KOPT-K1 (cell line): Measurements from ENCODE around the gene PTCD2.

Experiments
- H3K27ac ChIP-seq: fragments of 200-600 bp; sonication (generic); 2 replicates; pipeline ENCODE4 v1.5.1; 2016; ENCODE audit warnings: antibody characterized with exemption, mild to moderate bottlenecking, low read depth, low read length; ENCODE audit not compliant: poor library complexity, severe bottlenecking
- H3K36me3 ChIP-seq: fragments of 200-600 bp; sonication (generic); 2 replicates; pipeline ENCODE4 v1.5.1; 2017; ENCODE audit warnings: antibody characterized with exemption, mild to moderate bottlenecking, low read length, moderate library complexity; ENCODE audit not compliant: insufficient read depth
- H3K9me3 ChIP-seq: fragments of 200-600 bp; sonication (generic); 2 replicates; pipeline ENCODE4 v1.5.1; 2017; ENCODE audit warnings: antibody characterized with exemption, low read length, mild to moderate bottlenecking; ENCODE audit not compliant: insufficient read depth, poor library complexity, severe bottlenecking

Gene PTCD2

GRCh38 chr5:72351376-72351775 lies 31.2 kb downstream of the PTCD2 start:
- no peaks in the 10 kb centered on the region for H3K9me3 ChIP-seq
- peaks cover 26% of the 10 kb centered on the region for H3K36me3 ChIP-seq
- H3K27ac ChIP-seq = no peak overlapping the region

DNA sequence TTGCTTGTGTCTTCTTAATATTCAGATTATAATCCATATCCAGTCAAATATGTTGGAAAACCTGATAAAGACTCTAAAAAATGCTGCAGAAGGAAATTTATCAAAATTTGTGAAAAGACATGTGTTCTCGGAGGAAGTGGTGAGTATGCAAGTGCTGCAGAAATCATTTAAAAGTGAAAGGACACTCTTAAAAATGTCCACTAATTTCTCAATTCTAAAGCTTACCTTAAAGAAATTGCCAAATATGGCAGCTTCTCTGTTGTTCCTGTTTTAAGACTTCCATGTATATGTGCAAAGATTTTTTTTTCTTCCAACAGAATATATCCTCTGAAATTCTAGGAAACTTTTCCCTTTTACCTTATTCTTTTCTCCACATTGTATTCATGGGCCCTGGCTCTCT lies 32.4 kb downstream of the PTCD2 start:
- Histone ChIP-seq H3K9me3 (no peaks in the 10 kb centered on the region), H3K36me3 (peaks cover 16% of the 10 kb centered on the region), H3K27ac (no peak overlapping the region)

GRCh38 chr5:72353046-72353445 lies 32.9 kb downstream of the PTCD2 start:
- Histone ChIP-seq H3K27ac (no peak overlapping the region), H3K9me3 (no peaks in the 10 kb centered on the region), H3K36me3 (peaks cover 18% of the 10 kb centered on the region)

DNA sequence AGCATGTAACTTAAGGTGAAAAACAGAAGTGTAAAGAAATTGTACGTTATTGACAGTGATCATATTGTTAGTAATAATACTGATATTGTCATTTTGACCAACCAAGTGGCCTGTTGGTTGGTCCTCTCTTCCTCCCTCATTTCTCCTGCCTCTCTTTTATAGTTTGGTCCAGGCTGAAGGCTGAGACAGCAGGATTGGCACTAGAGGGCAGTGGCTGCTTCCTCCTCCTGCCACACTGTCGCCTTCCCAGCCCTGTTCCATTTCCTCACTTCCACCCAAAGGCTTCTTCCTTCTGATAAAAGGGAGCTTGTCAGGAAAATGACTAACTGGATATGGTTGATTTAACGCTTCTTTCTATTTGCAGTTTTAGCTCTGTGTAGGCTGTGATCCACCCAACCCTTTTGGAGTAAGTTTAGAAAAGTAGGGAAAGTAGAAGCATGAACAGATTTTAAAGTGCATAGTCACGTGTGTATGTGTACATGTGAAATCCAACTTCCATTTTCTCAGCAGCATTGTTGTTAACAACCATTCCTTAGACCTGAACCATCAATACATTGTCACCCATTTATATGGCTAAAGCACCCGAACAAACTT lies 35.6 kb downstream of the PTCD2 start:
- no peaks in the 10 kb centered on the region for H3K9me3 ChIP-seq
- no peak overlapping the region for H3K27ac ChIP-seq
- peaks cover 45% of the 10 kb centered on the region for H3K36me3 ChIP-seq

GRCh38 chr5:72356361-72356760 lies 36.2 kb downstream of the PTCD2 start:
- no peaks in the 10 kb centered on the region for H3K9me3 ChIP-seq
- H3K27ac ChIP-seq = no peak overlapping the region
- peaks cover 47% of the 10 kb centered on the region for H3K36me3 ChIP-seq

GRCh38 chr5:72358925-72359324 lies 38.8 kb downstream of the PTCD2 start:
- Histone ChIP-seq H3K9me3 (no peaks in the 10 kb centered on the region), H3K27ac (no peak overlapping the region), H3K36me3 (peaks cover 60% of the 10 kb centered on the region)

- Histone ChIP-seq H3K27ac (no peak overlapping the region), H3K9me3 (no peaks in the 10 kb centered on the region), H3K36me3 (peaks cover 65% of the 10 kb centered on the region)
Measured at GRCh38 chr5:72359886-72360285, 39.7 kb downstream of the PTCD2 start.

- Histone ChIP-seq H3K27ac (no peak overlapping the region), H3K9me3 (no peaks in the 10 kb centered on the region), H3K36me3 (peaks cover 62% of the 10 kb centered on the region)
Measured at GRCh38 chr5:72363166-72363802, 43.1 kb downstream of the PTCD2 start.

DNA sequence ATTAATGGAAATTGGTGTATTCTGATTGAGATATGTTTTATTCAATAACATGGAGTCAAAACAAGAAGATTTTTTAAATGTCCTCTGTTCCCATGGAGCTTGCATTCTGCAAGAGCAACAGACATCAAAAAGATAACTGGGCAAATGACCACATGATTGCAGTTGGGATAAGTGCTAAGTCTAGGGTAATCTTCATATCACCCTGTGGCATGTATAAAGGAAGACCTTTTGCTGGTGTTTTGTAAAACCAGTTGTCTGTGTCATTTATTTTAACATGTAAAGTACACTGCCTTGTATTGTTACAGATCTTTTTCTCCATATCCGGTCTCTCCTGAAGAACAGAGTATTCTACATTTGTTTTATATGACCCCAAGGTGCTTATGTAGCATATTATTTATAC lies 44.0 kb downstream of the PTCD2 start:
- Histone ChIP-seq H3K27ac (no peak overlapping the region), H3K36me3 (peaks cover 53% of the 10 kb centered on the region), H3K9me3 (no peaks in the 10 kb centered on the region)

GRCh38 chr5:72364951-72365350 lies 44.8 kb downstream of the PTCD2 start:
- Histone ChIP-seq H3K9me3 (no peaks in the 10 kb centered on the region), H3K36me3 (peaks cover 45% of the 10 kb centered on the region), H3K27ac (no peak overlapping the region)

- no peak overlapping the region for H3K27ac ChIP-seq
- H3K36me3 ChIP-seq = peaks cover 31% of the 10 kb centered on the region
- no peaks in the 10 kb centered on the region for H3K9me3 ChIP-seq
Measured at GRCh38 chr5:72366324-72366976, 46.3 kb downstream of the PTCD2 start.

- peaks cover 13% of the 10 kb centered on the region for H3K36me3 ChIP-seq
- H3K27ac ChIP-seq = no peak overlapping the region
- H3K9me3 ChIP-seq = no peaks in the 10 kb centered on the region
Measured at GRCh38 chr5:72368271-72368670, 48.1 kb downstream of the PTCD2 start.

DNA sequence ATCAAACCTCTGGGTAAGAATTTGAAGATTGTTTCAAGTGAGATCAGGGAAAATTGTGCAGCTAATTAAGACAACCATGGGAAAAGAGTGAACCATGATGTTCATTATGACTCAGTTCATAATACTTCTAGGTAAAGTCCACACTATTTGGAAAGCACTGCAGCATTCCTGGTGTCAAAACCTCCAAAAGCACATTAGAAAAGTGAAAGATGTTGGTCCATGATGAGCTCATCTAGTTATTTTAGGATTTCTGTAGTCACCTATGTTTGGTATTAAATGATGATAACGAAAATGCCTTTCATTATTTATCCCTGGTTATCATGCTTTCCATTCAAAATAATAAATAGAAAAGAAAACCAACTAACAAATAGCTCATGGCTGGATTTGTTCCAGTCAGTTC lies 49.1 kb downstream of the PTCD2 start:
- Histone ChIP-seq H3K27ac (no peak overlapping the region), H3K9me3 (no peaks in the 10 kb centered on the region), H3K36me3 (peaks cover 11% of the 10 kb centered on the region; the same call in 1 of the 2 replicates)

DNA sequence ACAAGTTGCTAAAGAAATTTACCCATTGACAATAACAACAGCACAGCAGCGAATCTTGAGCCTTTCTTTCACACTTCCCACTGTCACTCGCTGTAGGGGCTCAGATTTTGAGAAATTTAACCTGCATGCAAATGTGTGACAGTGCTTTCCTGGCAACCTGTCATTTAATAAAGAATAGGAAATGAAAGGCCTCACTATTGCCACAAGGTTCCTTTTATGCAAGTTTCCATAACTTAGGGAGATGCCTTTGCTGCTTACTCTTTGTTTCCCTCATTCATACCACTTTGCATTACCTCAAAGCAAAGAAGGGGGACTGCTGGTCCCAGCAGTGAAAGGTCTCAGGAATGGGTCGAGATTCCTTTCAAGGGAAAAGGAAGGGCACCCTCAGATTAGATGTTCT lies 49.5 kb downstream of the PTCD2 start:
- peaks cover 7% of the 10 kb centered on the region; the same call in 1 of the 2 replicates for H3K36me3 ChIP-seq
- no peaks in the 10 kb centered on the region for H3K9me3 ChIP-seq
- no peak overlapping the region for H3K27ac ChIP-seq

DNA sequence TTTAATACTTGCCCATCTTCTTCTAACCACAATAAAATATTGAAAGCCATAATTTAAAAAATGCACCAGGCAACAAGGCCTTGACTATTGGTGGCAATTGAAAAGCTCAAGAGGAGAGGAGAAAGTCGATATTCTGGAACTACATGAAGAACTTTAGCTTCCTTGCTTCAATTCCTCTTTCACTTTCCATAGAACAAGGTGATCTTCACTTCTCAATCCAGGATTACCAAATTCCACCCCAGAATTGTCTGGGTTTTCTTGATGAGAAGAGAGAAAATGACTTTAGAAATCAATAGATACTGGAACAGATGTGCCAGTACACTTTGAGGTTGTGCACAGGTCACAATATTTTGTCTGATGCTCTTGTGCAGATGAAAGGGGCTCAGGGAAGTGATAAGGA lies 52.2 kb downstream of the PTCD2 start:
- Histone ChIP-seq H3K9me3 (no peaks in the 10 kb centered on the region), H3K27ac (no peak overlapping the region), H3K36me3 (no peaks in the 10 kb centered on the region)

- Histone ChIP-seq H3K27ac (no peak overlapping the region), H3K9me3 (no peaks in the 10 kb centered on the region), H3K36me3 (no peaks in the 10 kb centered on the region)
Measured at GRCh38 chr5:72372923-72373322, 52.8 kb downstream of the PTCD2 start.
